ENCODE measurements around the gene IGIP.
A peak's percentile ranks its signal among the peaks of the same experiment; 100 is the strongest.

The IGIP gene

GRCh38 chr5:140108093-140109017 is 17.4 kb upstream of the IGIP start:
- Mint-ChIP-seq H3K36me3 (ENCODE audit: low read depth) (no peaks in the 10 kb centered on the region), H3K27ac (peak overlapping the region; percentile 83), H3K9me3 (no peaks in the 10 kb centered on the region), H3K27me3 (peaks cover 11% of the 10 kb centered on the region), H3K4me3 (peak overlapping the region; percentile 88), H3K4me1 (ENCODE audit: low read depth) (peaks cover 47% of the 10 kb centered on the region)

- peaks cover 11% of the 10 kb centered on the region for H3K27me3 Mint-ChIP-seq
- no peaks in the 10 kb centered on the region for H3K36me3 Mint-ChIP-seq (ENCODE audit: low read depth)
- peaks cover 50% of the 10 kb centered on the region for H3K4me1 Mint-ChIP-seq (ENCODE audit: low read depth)
- H3K4me3 Mint-ChIP-seq, result peak overlapping the region; percentile 88
- peak overlapping the region; percentile 83 for H3K27ac Mint-ChIP-seq
- H3K9me3 Mint-ChIP-seq, result no peaks in the 10 kb centered on the region
Observed at GRCh38 chr5:140109018-140109758, 16.5 kb upstream of the IGIP start.

GRCh38 chr5:140109759-140110645 is 15.7 kb upstream of the IGIP start:
- H3K4me3 Mint-ChIP-seq, result peak overlapping the region; percentile 88
- H3K27me3 Mint-ChIP-seq, result peaks cover 11% of the 10 kb centered on the region
- no peaks in the 10 kb centered on the region for H3K9me3 Mint-ChIP-seq
- H3K36me3 Mint-ChIP-seq (ENCODE audit: low read depth), result no peaks in the 10 kb centered on the region
- no peak overlapping the region for H3K27ac Mint-ChIP-seq
- peaks cover 54% of the 10 kb centered on the region for H3K4me1 Mint-ChIP-seq (ENCODE audit: low read depth)

- Mint-ChIP-seq H3K4me1 (ENCODE audit: low read depth) (peaks cover 59% of the 10 kb centered on the region), H3K36me3 (ENCODE audit: low read depth) (no peaks in the 10 kb centered on the region), H3K4me3 (no peak overlapping the region), H3K9me3 (no peaks in the 10 kb centered on the region), H3K27me3 (peaks cover 11% of the 10 kb centered on the region), H3K27ac (no peak overlapping the region)
Observed at GRCh38 chr5:140110646-140110957, 15.1 kb upstream of the IGIP start.

GRCh38 chr5:140111011-140111858 is 14.5 kb upstream of the IGIP start:
- Mint-ChIP-seq H3K27ac (no peak overlapping the region), H3K27me3 (peaks cover 11% of the 10 kb centered on the region), H3K4me3 (no peak overlapping the region), H3K9me3 (no peaks in the 10 kb centered on the region), H3K4me1 (ENCODE audit: low read depth) (peaks cover 62% of the 10 kb centered on the region), H3K36me3 (ENCODE audit: low read depth) (no peaks in the 10 kb centered on the region)

- Mint-ChIP-seq H3K27me3 (peaks cover 11% of the 10 kb centered on the region), H3K27ac (peak overlapping the region; percentile 26), H3K4me1 (ENCODE audit: low read depth) (peaks cover 61% of the 10 kb centered on the region), H3K9me3 (no peaks in the 10 kb centered on the region), H3K4me3 (peak overlapping the region; percentile 87), H3K36me3 (ENCODE audit: low read depth) (no peaks in the 10 kb centered on the region)
Observed at GRCh38 chr5:140111859-140112551, 13.7 kb upstream of the IGIP start.

- H3K27me3 Mint-ChIP-seq, result peaks cover 11% of the 10 kb centered on the region
- H3K27ac Mint-ChIP-seq, result no peak overlapping the region
- peak overlapping the region; percentile 87 for H3K4me3 Mint-ChIP-seq
- H3K9me3 Mint-ChIP-seq, result no peaks in the 10 kb centered on the region
- peaks cover 65% of the 10 kb centered on the region for H3K4me1 Mint-ChIP-seq (ENCODE audit: low read depth)
- H3K36me3 Mint-ChIP-seq (ENCODE audit: low read depth), result no peaks in the 10 kb centered on the region
Observed at GRCh38 chr5:140112685-140113179, 13.0 kb upstream of the IGIP start.

- Mint-ChIP-seq H3K36me3 (ENCODE audit: low read depth) (no peaks in the 10 kb centered on the region), H3K9me3 (no peaks in the 10 kb centered on the region), H3K4me3 (peak overlapping the region; percentile 87), H3K4me1 (ENCODE audit: low read depth) (peaks cover 71% of the 10 kb centered on the region), H3K27me3 (peaks cover 11% of the 10 kb centered on the region), H3K27ac (peak overlapping the region; percentile 86)
Observed at GRCh38 chr5:140113180-140113698, 12.5 kb upstream of the IGIP start.

GRCh38 chr5:140113699-140114263 is 12.0 kb upstream of the IGIP start, which contains the start of gene PURA:
TSS of gene PURA (plus strand) at chr5:140114109. CDS start at chr5:140114182, 73 bp downstream.
- Mint-ChIP-seq H3K27me3 (peaks cover 11% of the 10 kb centered on the region), H3K4me1 (ENCODE audit: low read depth) (peaks cover 76% of the 10 kb centered on the region)

GRCh38 chr5:140114341-140115185 is 11.2 kb upstream of the IGIP start:
- Mint-ChIP-seq H3K9me3 (no peaks in the 10 kb centered on the region), H3K4me3 (peak overlapping the region; percentile 87), H3K4me1 (ENCODE audit: low read depth) (peaks cover 70% of the 10 kb centered on the region), H3K36me3 (ENCODE audit: low read depth) (no peaks in the 10 kb centered on the region), H3K27ac (peak overlapping the region; percentile 54), H3K27me3 (peaks cover 5% of the 10 kb centered on the region)

More at GRCh38 chr5:140113699-140114263, 12.0 kb upstream of the IGIP start, which contains the start of gene PURA:
- Mint-ChIP-seq H3K4me3 (peak within 1 kb of the TSS; percentile 87), H3K27ac (peak within 1 kb of the TSS; percentile 86), H3K36me3 (ENCODE audit: low read depth) (no peaks in the 10 kb centered on the region), H3K9me3 (no peaks in the 10 kb centered on the region)

GRCh38 chr5:140115186-140115500 is 10.6 kb upstream of the IGIP start:
- Mint-ChIP-seq H3K4me3 (peak overlapping the region; percentile 87), H3K36me3 (ENCODE audit: low read depth) (no peaks in the 10 kb centered on the region), H3K9me3 (no peaks in the 10 kb centered on the region), H3K27me3 (peaks cover 2% of the 10 kb centered on the region), H3K27ac (peak overlapping the region; percentile 54), H3K4me1 (ENCODE audit: low read depth) (peaks cover 65% of the 10 kb centered on the region)

- no peaks in the 10 kb centered on the region for H3K9me3 Mint-ChIP-seq
- H3K4me1 Mint-ChIP-seq (ENCODE audit: low read depth), result peaks cover 56% of the 10 kb centered on the region
- H3K27ac Mint-ChIP-seq, result no peak overlapping the region
- no peaks in the 10 kb centered on the region for H3K27me3 Mint-ChIP-seq
- H3K36me3 Mint-ChIP-seq (ENCODE audit: low read depth), result no peaks in the 10 kb centered on the region
- H3K4me3 Mint-ChIP-seq, result peak overlapping the region; percentile 4
Observed at GRCh38 chr5:140116716-140117115, 9.0 kb upstream of the IGIP start.

Measured in stimulated activated naive CD8-positive, alpha-beta T cell treated with anti-CD3 and anti-CD28 coated beads, Interleukin-15, Interleukin-2, amounts not matched to agents 100 ng/mL and 50 ng/mL, for 24 hours (primary cell).